ENCODE results near the gene ZFP36L1.

The ZFP36L1 gene

DNA sequence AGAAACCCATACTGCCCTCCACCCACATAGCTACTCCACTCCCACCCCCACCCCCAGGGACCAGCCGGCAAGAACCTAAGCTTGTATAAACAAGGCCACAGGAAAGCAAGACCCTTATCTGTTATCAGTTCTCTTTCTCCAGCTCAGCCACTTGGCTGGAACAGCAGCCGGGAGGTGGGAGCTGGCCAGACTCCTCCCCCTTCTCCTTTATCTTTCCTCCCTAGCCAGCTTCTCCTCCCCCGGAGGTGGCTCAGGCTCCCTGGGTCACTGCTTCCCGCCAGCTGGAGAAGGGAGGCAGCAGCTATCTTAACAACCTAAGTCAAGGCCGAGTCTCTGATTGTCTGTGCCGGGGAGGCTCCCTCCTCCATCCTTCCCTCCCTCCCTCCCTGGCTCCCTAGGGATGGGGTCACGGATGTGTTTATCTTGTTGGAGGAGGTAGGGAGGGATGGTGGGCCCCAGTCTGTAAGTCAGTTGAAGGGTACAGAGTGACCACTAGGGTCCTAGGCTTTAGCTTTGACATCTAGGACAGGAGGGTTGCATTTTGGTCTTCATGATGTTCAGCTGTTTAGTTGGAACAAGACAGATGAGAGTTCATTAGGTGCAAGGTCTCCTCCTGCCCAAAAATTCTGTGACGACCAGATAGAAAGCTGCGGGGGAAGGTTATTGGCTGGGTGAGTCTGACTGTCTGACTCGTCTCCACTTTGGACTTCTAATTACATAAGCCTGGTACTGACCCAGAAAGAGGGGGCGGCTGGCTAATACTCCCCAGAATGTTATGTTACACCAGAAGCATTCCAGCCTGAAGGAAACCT lies 29.7 kb downstream of the ZFP36L1 start:
- DNase-seq (ENCODE audit: low read depth in 2 of 2) = no peak

DNA sequence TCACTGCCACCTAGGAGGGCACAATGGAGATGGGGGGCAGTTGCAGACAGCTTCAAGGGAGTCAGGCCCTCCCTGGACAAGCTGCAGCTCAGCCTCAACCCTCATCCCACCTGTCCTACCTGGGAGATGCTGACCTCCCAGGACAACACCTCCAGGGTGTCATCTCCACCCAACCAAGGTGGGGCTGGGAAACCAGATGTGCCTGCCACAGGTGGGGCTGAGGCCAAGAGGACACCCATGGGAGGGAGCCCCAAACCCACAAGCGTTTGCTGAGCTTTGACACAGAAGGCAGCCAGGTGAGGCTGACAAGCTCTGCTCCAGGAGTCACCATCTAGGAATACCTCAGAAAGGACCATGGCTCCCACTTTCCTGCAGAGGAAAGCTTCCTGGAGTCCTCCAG lies 31.5 kb downstream of the ZFP36L1 start:
- DNase-seq (ENCODE audit: low read depth in 2 of 2) = no peak

DNA sequence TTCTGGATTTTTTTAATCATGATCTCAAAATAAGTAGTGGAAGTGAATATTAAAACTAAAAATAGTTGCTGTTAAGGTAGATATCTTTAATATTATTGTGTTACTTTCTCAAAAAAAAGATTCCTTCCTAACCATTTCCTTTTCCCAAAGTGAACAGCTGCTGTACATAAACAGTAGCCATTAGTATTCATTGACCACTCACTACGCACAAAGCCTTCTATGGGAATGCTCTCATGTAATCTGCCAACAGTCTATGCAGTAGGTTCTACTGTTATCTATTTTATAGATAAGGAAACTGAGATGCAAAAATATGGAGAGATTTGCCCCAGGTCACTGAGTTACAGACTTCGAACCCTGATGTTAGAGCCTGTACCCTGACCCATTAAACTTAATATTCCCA lies 32.1 kb downstream of the ZFP36L1 start:
- no peak for DNase-seq (ENCODE audit: low read depth in 2 of 2)

DNA sequence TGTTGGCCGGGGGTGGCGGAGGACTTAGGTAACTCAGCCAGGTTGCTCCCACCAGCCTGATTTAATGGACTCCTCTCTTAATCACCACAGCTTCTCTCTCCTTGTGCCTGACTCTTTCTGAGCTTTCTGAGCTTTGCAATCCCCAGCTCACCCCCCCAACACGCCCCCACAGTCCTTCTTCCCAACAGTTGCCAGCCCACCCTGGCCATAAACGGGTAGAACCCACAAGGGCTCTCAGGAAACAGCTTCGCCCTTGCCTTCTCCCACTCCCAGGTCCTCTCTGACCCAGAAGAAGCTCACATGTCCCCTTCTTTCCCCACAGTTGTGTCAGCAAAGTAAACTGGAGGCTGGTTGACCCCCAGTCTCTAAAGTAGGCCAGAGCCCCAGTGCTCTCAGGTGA lies 32.9 kb downstream of the ZFP36L1 start:
- DNase-seq (ENCODE audit: low read depth in 2 of 2) = no peak

DNA sequence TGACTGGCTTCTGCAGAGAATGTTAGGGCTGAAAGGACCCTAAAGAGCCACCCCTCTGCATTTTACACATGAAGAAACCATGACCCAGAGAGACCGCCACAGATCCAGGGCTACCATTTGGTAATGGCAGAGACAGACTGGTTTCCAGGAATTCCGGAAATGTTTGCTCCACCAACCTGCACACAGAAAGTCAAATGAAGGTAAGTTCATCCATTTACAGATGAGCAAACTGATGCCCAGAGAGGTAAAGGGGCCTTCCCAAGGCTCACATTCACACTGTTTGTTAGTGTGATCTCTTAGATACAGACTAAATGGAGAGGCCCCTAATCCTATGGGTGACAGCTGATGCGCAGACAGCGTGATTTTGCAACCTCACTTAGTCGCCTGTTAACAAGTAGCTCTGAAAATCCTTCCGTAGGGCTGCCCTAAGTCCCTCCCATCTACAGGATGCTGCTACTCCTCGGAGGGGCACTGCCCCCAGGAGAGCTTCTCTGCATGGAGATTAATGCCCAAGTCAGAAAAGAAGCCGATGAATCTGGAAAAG lies 33.8 kb downstream of the ZFP36L1 start:
- no peak for DNase-seq (ENCODE audit: low read depth in 2 of 2)

DNA sequence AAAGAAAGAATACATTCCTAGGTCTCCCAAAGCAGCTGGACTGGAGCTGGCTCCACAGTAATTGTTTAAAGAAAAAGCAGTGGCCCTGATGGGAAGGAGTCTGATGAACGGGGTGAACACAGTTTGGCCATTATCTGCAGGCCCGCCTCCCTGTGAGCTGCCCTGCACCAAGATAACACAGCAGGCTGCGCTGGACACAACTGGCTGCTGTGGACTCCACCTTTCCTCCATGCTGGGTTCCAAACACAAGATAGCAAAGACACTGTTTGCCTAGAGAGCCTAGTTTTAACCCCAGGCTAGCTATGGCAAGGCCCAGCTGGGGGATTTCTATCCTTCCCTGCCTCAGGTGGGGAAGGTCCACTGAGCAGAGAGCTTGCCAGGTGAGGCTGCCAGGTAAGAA lies 34.6 kb downstream of the ZFP36L1 start:
- no peak for DNase-seq (ENCODE audit: low read depth in 2 of 2)

DNA sequence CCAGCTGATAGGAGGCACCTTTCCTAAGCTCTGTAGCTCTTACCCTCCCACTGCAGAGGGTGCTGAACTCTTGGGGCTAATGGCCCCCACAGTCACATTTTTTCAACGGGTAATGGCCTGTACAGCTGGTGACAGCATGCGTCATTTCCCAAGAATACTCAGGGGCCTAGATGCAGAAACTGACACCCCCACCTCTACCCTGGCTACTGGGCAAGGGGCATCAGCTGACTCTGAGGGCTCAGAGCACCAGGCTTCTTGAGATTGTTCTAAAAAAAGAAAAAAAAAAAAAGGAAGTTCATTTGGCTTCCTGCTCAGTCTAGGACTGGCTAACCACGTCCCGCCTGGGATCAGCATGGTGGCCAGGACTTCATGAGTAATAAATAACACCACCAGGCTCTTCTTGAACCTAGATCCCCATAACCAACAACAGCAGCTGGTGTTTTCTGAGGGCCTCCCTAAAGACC lies 35.2 kb downstream of the ZFP36L1 start:
- no peak for DNase-seq (ENCODE audit: low read depth in 2 of 2)

DNA sequence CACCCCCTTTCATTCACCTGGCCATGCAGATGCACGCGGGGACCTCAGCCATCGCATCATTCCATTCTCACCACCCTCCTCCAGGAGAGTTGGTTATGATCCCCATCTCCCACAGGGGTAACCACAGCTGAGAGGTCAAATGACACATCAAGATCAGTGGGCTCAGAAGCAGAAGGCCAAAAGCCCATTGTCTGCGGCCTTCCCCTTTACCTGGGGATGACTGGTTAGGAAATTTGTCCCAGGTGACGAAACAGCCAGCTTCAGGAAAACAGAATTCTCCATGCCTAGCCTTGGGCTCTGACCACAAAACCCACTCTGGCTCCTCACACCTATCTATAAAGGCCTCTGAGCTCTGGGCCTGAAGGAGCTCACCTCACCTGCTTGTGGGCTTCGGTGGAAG lies 36.1 kb downstream of the ZFP36L1 start:
- no peak for DNase-seq (ENCODE audit: low read depth in 2 of 2)

DNA sequence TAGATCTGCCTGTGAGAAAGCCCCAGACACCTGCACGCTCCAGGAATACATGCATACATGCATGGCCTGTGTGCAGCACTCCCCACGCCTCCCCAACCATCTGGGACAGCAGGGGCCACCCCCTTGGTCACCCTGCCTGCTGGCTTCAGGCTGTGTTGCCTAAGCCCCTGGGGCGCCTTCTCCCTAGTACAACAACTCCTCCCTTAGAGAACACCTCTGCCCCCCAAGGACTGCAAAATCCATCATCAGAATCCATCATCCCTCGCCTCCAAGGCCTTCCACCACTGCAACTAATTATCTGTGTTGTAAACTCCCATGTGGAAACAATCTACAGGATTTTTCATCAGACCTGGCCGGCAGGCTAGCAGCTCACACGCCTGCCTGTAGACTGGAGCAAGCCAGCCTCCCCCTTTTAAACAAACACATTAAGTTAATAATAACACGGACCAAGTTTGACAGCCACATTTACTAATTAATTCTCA lies 36.8 kb downstream of the ZFP36L1 start:
- DNase-seq (ENCODE audit: low read depth in 2 of 2) = no peak

DNA sequence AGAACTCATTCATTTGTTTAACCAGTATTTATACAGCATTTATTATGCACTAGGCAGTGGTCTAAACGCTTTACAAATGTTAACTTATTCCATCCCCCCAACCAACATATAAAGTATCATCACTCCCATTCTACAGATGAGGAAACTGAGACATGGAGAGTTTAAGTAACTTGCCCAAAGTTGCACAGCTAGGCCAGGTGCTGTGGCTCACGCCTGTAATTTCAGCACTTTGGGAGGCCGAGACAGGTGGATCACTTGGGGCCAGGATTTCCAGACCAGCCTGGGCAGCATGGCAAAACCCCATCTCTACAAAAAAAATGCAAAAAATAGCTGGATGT lies 37.9 kb downstream of the ZFP36L1 start:
- DNase-seq (ENCODE audit: low read depth in 2 of 2) = no peak

DNA sequence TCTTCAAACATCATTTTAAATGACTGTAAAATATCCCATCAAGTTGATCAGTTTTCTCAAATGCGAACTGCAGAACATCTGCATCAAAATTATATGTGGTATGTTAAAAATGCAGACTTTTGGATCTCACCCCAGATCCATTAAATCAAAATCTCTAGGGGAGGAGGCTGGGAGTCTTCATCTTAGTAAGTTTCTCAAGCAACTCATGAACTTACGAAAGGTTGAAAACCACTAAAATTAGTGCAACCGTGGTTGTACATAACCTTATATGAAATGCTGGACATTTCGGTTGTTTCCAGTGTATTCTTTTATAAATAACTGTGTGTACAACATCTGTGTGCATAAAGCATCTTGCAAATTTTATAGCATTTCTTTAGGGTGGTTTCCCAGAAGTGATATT lies 39.2 kb downstream of the ZFP36L1 start:
- no peak for DNase-seq (ENCODE audit: low read depth in 2 of 2)

DNA sequence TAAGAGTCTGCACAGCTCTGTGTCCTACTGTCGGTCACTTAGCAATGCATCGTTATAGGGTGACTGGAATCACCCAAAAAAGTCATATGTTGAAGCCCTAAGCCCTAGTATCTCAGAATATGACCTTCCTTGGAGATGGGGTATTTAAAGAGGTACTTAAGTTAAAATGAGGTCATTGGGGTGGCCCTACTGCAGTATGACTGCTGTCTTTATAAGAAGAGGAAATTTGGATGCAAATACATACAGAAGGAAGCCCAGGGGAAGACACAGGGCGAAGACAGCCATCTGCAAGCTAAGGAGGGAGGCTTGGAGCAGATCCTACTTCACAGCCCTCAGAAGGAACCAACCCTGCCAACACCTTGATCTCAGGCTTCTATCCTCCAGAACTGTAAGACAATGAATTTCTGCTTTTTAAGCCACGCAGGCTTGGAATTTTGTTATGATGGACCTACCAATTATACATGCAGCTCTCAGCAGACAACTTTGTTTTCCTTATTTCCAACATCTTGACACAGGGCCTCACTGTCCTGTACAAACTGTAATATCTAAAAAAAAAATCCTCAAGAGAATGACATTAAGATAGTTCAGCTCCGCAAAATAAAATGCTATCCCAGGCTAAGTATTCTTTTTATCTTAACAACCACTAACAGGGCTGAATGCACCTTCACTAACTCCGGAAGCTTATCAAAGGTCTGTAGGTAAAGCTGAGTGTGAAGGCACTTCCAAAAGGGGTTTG lies 40.4 kb downstream of the ZFP36L1 start:
- no peak for DNase-seq (ENCODE audit: low read depth in 2 of 2)

DNA sequence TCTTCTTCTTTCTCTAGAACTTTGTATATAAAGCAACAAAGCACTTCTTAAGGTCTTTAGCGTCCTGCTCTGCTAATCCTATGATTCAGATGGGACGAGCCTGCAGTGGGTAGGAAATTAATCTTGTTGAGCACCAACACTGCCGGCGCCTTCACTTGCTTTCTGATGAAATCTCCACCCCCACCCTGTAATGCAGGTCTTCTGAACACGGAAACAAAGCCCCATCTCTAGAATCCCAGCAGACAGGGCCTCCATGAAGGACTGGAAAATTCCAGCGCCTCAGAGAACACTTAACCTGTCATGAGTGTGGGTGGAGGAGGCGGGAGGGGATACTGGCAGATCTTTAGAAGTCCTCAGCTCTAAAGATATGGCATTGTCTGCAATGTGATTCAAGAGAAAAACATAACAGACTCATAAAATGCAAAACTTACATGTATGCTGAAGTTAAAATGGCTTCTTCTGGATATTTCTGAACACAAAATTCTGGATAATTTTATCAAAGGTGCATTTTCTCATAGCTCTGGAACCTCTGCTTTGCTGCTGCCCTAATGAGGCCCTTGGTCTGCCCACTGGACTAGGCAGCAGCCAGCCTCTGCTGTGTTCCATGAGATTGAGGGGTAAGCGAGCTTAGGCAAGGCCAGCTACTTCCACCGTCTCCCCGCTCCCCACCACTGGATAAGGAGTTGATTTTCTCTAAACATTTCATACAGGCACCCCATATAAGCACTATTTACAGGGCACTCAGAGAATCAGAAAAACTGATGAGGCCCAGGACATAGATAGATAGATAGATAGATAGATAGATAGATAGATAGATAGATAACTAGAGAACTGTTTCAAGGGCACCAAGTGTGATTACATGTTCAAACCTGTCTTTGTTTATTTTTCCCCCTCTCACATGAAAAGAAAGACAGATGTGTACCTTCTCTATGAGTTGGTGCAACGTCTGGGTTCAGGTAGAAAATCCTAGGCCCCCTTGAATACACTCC lies 43.1 kb downstream of the ZFP36L1 start:
- DNase-seq (ENCODE audit: low read depth in 2 of 2) = no peak

DNA sequence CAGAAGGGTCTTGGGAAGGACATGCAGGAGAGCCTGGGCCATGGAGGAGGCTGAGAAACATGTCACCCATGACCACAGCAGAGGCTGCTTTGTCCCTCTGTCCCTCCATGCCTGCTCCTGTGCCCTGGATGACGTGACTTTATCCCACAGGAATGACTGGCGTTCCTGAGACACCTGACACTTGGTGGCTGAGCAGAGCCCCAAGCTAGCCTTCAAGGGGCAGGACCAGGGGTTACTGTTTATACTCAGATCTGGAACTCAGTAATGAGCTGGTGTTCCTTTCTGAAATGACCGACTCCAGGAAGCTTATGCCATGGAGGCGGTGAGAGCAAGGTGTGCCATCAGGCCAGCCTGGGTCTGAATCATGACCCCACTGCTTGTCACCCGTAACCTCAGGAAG lies 44.2 kb downstream of the ZFP36L1 start:
- no peak for DNase-seq (ENCODE audit: low read depth in 2 of 2)

DNA sequence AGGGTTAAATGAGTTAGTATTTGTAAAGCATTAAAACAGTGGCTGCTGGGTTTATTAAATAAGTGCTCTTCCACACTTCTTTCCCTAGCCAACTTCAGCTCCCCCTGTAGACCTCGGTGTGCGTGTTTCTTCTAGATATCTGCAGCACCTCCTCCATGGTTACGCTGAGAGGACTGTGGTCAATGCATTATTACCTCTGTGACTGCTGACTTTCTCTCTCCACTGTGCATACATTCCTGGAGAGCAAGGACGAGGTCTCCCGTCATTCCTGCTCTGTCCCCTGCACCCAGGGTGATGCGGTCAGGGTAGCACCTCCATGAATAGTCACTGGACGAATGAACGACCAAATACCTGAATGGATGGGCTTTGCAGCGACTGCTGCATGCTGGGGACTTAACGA lies 44.6 kb downstream of the ZFP36L1 start:
- DNase-seq (ENCODE audit: low read depth in 2 of 2) = no peak

DNA sequence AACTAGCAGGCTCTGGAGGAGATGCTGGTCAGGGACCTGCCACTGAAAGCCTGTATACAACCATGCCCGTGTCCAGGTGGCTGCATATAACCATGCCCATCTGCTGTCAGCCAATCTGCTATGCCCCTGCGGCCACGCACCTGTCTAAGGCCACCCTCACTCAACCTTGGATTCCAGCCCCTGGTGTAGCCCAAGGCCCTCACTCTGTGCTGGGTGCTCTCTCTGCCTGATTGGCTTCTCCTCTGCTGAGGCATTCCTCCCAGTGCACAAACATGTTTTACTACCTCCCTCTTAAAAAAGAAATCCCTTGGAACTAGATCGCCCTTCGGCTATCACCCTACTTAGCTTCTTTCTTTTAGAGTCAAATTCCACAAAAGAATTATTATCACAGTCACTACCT lies 45.5 kb downstream of the ZFP36L1 start:
- DNase-seq (ENCODE audit: low read depth in 2 of 2) = no peak

DNA sequence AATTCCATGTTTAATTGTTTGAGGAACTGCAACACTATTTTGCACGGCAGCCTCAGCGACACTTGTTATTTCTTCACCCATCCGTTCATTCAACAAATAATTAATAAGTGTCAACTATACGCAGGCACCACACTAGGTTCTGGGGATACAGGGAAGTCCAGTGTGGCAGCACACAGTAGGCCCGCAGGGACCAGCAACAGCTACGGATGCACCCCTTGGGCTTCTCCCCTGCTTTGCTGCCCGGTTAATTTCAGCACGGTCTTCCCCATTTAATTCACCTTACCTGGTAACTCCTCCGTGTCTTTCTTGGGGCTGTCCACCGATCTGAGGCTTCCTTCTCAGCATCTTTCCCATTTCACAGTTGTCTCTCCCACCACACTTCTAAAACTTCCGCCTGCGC lies 48.3 kb downstream of the ZFP36L1 start:
- no peak for DNase-seq (ENCODE audit: low read depth in 2 of 2)

DNA sequence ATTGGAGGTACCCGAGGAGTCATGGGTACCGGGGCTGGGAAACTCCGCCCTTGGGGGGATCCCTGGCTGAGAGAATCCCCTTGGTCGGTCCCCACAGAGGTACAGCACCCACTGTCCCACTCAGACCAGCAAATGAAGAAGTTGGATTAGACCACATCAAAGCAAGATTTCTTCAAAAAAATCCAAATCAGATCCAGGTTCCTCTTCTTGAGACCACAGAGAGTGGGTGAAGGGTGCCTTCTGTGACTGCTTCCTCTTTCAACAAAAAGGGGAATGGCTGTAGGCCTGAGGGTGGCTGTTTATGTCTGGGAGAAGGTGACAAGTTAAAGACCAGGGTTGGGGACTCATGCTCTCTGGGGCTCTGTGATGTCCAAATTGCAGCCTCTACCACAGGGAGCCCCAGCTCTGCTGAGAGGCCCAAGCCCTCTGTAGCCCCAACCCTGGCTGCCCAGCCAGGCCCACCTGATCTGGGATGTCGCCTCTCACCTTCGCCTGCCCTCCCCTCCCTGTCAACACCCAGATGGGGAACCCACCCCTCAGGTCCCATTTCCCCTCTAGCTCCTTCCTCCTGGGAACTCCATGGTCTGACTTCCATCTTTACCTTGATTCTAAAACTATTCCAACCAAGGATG lies 50.9 kb downstream of the ZFP36L1 start:
- DNase-seq (ENCODE audit: low read depth in 2 of 2) = no peak

DNA sequence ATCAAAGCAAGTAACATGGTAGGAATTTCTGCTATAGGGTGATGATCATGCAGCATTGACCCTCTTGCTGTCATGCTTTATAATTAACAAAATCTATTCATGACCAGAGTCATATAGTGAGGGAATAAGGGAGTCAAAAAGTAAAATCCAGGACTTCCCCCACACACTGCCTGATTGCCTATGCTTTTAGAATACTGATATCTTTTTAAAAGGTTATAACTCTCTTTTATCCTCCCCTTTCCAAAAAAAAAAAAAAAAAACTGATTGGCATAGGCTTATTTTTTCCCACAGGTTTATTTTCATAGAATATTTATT lies 51.4 kb downstream of the ZFP36L1 start:
- DNase-seq (ENCODE audit: low read depth in 2 of 2) = no peak

DNA sequence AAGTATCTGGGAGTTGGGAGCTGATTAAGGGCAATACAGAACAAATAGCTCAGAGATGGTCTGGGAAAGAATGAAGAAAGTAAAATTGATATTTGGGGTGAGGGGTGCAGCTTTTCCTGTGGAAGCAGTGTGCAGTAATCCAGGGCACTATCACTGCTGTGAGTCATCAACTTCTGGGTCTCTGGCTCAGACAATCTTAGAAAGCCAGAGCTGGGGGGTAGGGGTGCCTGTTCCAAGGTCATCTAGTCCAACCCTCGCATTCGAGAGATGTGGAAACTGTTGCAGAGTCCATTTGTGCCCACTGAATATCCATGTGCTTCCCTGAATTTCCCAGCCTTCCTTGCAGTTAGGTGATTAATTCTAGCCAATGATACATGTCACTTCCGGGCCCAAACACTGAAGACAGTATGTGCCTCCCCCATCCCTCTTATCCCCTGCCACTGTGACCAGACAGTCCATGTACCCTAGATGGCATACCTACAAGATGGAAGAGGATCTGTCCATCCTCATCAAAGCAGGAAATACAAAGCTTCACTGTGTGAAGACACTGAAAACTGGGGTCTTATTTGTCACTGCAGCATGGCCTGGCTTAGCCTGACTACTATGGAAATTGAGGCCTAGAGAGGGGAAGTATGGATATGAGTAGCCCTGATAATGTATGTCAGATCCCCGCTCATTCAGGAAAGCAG lies 51.9 kb downstream of the ZFP36L1 start:
- DNase-seq (ENCODE audit: low read depth in 2 of 2) = no peak

DNA sequence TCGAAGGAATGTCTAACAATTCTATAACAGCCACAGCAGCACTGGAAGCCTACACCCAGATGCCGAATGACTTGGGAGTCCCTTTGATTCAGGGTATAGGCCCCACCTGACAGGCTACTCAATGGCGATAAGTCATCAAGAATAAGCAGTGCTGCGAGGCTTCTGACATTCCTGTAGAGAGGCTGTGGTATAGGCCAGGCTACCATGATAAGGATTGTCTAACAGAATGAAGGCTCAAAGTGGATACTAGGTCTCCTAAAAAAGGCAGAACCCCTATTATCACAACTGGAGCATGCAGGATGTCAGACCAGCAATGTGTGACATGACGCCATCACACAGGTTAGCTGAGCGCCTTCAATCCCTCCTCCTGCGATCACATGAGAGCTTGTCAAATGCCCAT lies 53.2 kb downstream of the ZFP36L1 start:
- DNase-seq (ENCODE audit: low read depth in 2 of 2) = no peak

Data from stimulated activated CD4-positive, alpha-beta T cell treated with anti-CD3 and anti-CD28 coated beads, Interleukin-1b, Interleukin-23, amount 100 ng/mL, for 4 hours (primary cell).